HG03095 (cell line): Measurements from ENCODE around the gene CRIM1.
A peak's percentile ranks its signal among the peaks of the same experiment; 100 is the strongest.

ENCODE experiments used
- ATAC-seq: cut with Tn5 transposase; IDR thresholded peaks from one replicate; pipeline ENCODE4 v1.9.1; 2021; ENCODE audit warnings: moderate library complexity; ENCODE audit not compliant: unreplicated experiment

The CRIM1 gene

GRCh38 chr2:36478999-36479398, 123.4 kb downstream of the CRIM1 start:
- ATAC-seq: no peak

- ATAC-seq: no peak
Measured at GRCh38 chr2:36479406-36479805, 123.8 kb downstream of the CRIM1 start.

GRCh38 chr2:36480028-36480427, 124.5 kb downstream of the CRIM1 start:
- no peak for ATAC-seq

GRCh38 chr2:36480636-36481035, 125.1 kb downstream of the CRIM1 start:
- ATAC-seq: no peak

GRCh38 chr2:36481709-36482108, 126.1 kb downstream of the CRIM1 start:
- no peak for ATAC-seq

GRCh38 chr2:36482576-36483214, 127.1 kb downstream of the CRIM1 start:
- ATAC-seq: no peak

- ATAC-seq: no peak
Measured at GRCh38 chr2:36483290-36483689, 127.7 kb downstream of the CRIM1 start.

GRCh38 chr2:36484454-36484853, 128.9 kb downstream of the CRIM1 start:
- ATAC-seq: no peak

- no peak for ATAC-seq
Measured at GRCh38 chr2:36485521-36485920, 129.9 kb downstream of the CRIM1 start.

- no peak for ATAC-seq
Measured at GRCh38 chr2:36486521-36487044, 131.0 kb downstream of the CRIM1 start.

- no peak for ATAC-seq
Measured at GRCh38 chr2:36487947-36488346, 132.4 kb downstream of the CRIM1 start.

GRCh38 chr2:36489281-36489680, 133.7 kb downstream of the CRIM1 start:
- ATAC-seq: no peak

GRCh38 chr2:36490749-36491148, 135.2 kb downstream of the CRIM1 start:
- no peak for ATAC-seq

- no peak for ATAC-seq
Measured at GRCh38 chr2:36492216-36492945, 136.8 kb downstream of the CRIM1 start.

- no peak for ATAC-seq
Measured at GRCh38 chr2:36493306-36493705, 137.7 kb downstream of the CRIM1 start.

GRCh38 chr2:36497570-36498163, 142.1 kb downstream of the CRIM1 start:
- ATAC-seq: no peak

GRCh38 chr2:36499128-36499820, 143.7 kb downstream of the CRIM1 start:
- no peak for ATAC-seq

GRCh38 chr2:36500072-36500471, 144.5 kb downstream of the CRIM1 start:
- no peak for ATAC-seq

GRCh38 chr2:36502081-36502480, 146.5 kb downstream of the CRIM1 start:
- ATAC-seq: no peak

GRCh38 chr2:36507408-36507812, 151.8 kb downstream of the CRIM1 start:
- peak; percentile 87 for ATAC-seq

GRCh38 chr2:36509075-36509474, 153.5 kb downstream of the CRIM1 start:
- ATAC-seq: no peak
